ENCODE data around the gene HOXC10. TPM values are rescaled to one million over a fixed set of nuclear protein-coding genes. Genes with fewer than 3 reads are reported as not detected.

HOXC10 gene
- total and polyA plus RNA-seq, 2 experiments from 2014 or later: 0.23 to 1.7 TPM

DNA sequence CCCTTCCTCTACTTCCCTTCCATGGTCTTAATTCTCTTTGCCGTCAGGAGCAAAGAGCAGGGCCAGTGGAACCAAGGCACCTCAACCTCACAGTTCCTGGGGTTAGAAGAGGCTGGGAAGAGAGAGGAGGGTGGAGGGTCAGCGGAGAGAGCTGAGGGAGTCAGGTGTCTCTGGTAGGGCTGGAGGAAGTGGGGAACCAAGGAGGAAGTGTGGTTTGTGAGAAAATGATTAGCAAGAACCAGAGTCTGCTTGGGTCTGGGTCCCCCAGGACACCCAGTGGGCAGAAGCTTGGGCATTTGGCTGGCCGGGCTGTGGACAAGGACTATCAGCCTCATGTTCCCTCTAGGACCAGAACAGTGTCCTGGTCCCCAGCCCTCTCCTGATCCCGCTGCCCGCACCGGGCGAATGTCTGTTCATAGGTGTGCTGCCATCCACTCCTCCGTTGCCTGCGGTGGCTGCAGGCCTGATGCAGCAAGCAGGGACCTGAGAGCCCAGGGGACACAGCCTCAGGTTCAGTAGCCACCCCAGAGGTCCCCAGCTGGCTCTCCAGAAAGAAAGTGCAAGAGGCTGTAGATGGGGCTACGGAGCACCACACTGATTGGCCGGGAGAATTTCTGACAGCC lies 27.9 kb upstream of the HOXC10 start:
- Histone ChIP-seq H3K4me3 (no peak overlapping the region), H3K27me3 (peaks cover 100% of the 10 kb centered on the region), H4K20me1 (ENCODE audit: insufficient read depth, poor library complexity, severe bottlenecking) (no peaks in the 10 kb centered on the region), H3K4me1 (ENCODE audit: insufficient read depth) (no peaks in the 10 kb centered on the region), H3K36me3 (replicated peaks; ENCODE audit: insufficient read depth, low read depth) (no peaks in the 10 kb centered on the region), H3K4me2 (no peak overlapping the region), H3K27ac (no peak overlapping the region), H3K9me2 (replicated peaks; ENCODE audit: insufficient read depth) (no peaks in the 10 kb centered on the region), H3K79me2 (no peaks in the 10 kb centered on the region), H2AFZ (no peak overlapping the region), H3K9me3 (ENCODE audit: low read depth) (no peaks in the 10 kb centered on the region)
- 35% methylated on average over 11 of the region's 11 CpGs for WGBS (ENCODE audit: low lambda C conversion rate, missing lambda C conversion rate)
- DNase-seq (ENCODE audit: low spot score): no peak
- TF ChIP-seq EZH2phosphoT487 (IDR thresholded peaks at IDR 0.05; ENCODE audit: low read depth, severe bottlenecking, unreplicated experiment): no peak
- no peak for TF ChIP-seq EZH2 (IDR thresholded peaks at IDR 0.05; ENCODE audit: borderline replicate concordance)
- no peak for TF ChIP-seq CTCF (IDR thresholded peaks at IDR 0.05; ENCODE audit: poor library complexity)

- Histone ChIP-seq H4K20me1 (ENCODE audit: insufficient read depth, poor library complexity, severe bottlenecking) (no peaks in the 10 kb centered on the region), H3K9me2 (replicated peaks; ENCODE audit: insufficient read depth) (no peaks in the 10 kb centered on the region), H3K27me3 (peaks cover 100% of the 10 kb centered on the region), H3K4me3 (no peak overlapping the region), H3K79me2 (no peaks in the 10 kb centered on the region), H3K9me3 (ENCODE audit: low read depth) (no peaks in the 10 kb centered on the region), H3K36me3 (replicated peaks; ENCODE audit: insufficient read depth, low read depth) (no peaks in the 10 kb centered on the region), H2AFZ (no peak overlapping the region), H3K4me1 (ENCODE audit: insufficient read depth) (no peaks in the 10 kb centered on the region), H3K4me2 (no peak overlapping the region), H3K27ac (no peak overlapping the region)
- WGBS (ENCODE audit: low lambda C conversion rate, missing lambda C conversion rate): 48% methylated on average over 3 of the region's 3 CpGs
- no peak for DNase-seq (ENCODE audit: low spot score)
- no peak for TF ChIP-seq EZH2phosphoT487 (IDR thresholded peaks at IDR 0.05; ENCODE audit: low read depth, severe bottlenecking, unreplicated experiment)
- TF ChIP-seq EZH2 (IDR thresholded peaks at IDR 0.05; ENCODE audit: borderline replicate concordance): no peak
- TF ChIP-seq CTCF (IDR thresholded peaks at IDR 0.05; ENCODE audit: poor library complexity): no peak
These were observed 26.8 kb upstream of the HOXC10 start for GRCh38 chr12:53958128-53958527.

DNA sequence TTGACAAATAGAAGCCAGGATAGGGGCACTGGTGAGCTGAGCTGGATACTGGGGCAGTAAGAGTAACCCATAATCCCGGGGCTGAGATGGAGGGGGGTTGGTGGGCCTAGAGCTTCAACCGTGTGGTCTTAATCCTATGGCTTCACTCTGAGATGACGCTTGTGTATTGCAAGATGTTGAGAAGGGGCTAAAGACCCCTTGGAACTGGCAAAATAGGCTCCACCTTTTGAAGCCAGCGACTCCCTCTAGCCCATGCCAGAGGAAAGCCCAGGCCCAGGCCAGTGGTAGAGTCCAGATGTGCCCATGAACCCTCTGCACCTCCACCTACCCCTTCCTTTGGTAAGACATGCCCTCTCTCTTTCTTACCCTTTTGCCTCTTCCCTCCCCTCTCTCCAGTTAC lies 25.6 kb upstream of the HOXC10 start:
- Histone ChIP-seq H3K27ac (no peak overlapping the region), H2AFZ (no peak overlapping the region), H4K20me1 (ENCODE audit: insufficient read depth, poor library complexity, severe bottlenecking) (no peaks in the 10 kb centered on the region), H3K36me3 (replicated peaks; ENCODE audit: insufficient read depth, low read depth) (no peaks in the 10 kb centered on the region), H3K27me3 (peaks cover 100% of the 10 kb centered on the region), H3K4me3 (no peak overlapping the region), H3K9me2 (replicated peaks; ENCODE audit: insufficient read depth) (no peaks in the 10 kb centered on the region), H3K4me1 (ENCODE audit: insufficient read depth) (no peaks in the 10 kb centered on the region), H3K79me2 (no peaks in the 10 kb centered on the region), H3K9me3 (ENCODE audit: low read depth) (no peaks in the 10 kb centered on the region), H3K4me2 (no peak overlapping the region)
- WGBS (ENCODE audit: low lambda C conversion rate, missing lambda C conversion rate): 39% methylated on average over 4 of the region's 4 CpGs
- DNase-seq (ENCODE audit: low spot score): no peak
- no peak for TF ChIP-seq EZH2phosphoT487 (IDR thresholded peaks at IDR 0.05; ENCODE audit: low read depth, severe bottlenecking, unreplicated experiment)
- TF ChIP-seq EZH2 (IDR thresholded peaks at IDR 0.05; ENCODE audit: borderline replicate concordance): no peak
- no peak for TF ChIP-seq CTCF (IDR thresholded peaks at IDR 0.05; ENCODE audit: poor library complexity)

Data from hepatocyte (in vitro differentiated cells).